Activated naive CD4-positive, alpha-beta T cell (primary cell): ENCODE data around the gene U2SURP.
"Not testable (repeated sequence)": the region's sequence is repeated elsewhere in the genome, so short reads cannot be mapped to it uniquely, and the experiment has no call there.

ENCODE experiments used
- DNase-seq, 4 experiments: peaks; one replicate each; lab custom pipeline; 2025; lab: John Stamatoyannopoulos, UW

The U2SURP gene

DNA sequence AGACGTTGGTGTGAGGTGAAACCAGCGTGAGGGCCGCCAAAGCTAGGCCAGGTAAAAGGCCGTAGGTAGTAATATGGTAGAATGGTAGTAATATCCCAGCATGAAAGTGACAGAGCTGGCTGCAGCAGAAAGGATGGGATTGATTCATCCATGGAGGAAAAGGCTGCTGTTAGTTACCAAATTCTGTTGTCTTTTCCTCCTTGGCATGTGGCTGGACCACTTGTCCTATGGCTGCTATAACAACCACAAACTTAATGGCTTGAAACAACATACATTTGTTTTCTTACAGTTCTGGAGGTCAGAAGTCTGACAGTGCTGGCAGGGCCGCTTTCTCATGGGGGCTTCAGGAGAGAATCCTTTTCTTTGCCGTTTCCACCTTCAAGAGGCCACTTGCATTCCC lies 70.4 kb downstream of the U2SURP start:
- no peak for DNase-seq

DNA sequence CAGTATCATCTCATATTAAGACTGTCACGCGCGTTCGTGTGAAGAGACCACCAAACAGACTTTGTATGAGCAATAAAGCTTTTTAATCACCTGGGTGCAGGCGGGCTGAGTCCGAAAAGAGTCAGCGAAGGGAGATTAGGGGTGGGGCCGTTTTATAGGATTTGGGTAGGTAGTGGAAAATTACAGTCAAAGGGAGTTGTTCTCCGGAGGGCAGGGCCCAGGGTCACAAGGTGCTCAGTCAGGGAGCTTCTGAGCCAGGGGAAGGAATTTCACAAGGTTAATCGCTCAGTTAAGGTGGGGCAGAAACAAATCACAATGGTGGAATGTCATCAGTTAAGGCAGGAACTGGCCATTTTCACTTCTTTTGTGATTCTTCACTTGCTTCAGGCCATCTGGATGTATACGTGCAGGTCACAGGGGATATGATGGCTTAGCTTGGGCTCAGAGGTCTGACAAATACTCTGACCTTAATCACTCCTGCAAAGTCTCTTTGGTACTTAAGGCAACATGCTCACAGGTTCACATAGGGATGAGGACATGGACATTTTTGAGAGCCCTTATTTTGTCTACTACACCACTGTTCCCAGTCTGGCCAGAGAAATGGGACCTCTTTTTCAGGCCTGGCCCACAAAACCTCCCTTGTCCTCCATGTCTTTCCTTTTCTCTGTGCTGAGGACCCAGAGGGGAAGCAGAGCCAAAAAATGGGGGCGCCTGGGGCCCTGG lies 71.1 kb downstream of the U2SURP start:
- DNase-seq: not testable (repeated sequence)

DNA sequence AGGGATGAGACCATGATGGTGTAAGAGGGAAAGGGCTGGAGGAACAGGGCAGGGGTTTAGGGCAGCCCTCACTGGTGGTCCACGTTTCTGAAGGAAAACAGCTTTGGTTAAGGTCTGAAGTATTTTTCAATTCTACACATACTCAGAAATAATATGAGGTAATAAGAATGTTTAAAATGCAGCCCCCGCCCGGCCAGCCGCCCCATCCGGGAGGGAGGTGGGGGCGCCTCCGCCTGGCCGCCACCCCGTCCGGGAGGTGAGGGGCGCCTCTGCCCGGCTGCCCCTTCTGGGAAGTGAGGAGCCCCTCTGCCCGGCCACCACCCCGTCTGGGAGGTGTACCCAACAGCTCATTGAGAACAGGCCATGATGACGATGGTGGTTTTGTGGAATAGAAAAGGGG lies 72.2 kb downstream of the U2SURP start:
- DNase-seq: not testable (repeated sequence)

DNA sequence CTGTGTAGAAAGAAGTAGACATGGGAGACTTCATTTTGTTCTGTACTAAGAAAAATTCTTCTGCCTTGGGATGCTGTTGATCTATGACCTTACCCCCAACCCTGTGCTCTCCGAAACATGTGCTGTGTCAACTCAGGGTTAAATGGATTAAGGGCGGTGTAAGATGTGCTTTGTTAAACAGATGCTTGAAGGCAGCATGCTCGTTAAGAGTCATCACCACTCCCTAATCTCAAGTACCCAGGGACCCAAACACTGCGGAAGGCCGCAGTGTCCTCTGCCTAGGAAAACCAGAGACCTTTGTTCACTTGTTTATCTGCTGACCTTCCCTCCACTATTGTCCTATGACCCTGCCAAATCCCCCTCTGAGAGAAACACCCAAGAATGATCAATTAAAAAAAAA lies 72.6 kb downstream of the U2SURP start:
- DNase-seq: not testable (repeated sequence)

DNA sequence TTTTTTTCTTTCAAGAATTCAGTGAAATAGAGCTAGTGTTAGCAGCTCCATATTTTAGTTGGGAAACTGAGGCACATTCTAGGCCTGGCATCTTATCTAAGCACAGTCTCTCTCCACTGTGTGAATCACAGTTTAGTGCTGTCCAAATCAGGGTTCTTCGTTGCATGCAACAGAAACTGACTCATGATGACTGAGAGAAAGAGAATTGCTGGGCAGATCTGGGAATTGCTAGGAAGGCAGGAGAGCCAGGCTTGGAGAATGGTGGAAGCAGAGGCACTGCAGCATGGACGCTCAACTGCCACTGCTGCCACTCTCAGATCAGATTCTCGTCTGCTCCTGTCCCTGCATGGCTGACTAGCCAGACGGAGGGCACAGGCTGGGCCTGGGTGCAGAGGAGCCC lies 77.5 kb downstream of the U2SURP start:
- DNase-seq: no peak

DNA sequence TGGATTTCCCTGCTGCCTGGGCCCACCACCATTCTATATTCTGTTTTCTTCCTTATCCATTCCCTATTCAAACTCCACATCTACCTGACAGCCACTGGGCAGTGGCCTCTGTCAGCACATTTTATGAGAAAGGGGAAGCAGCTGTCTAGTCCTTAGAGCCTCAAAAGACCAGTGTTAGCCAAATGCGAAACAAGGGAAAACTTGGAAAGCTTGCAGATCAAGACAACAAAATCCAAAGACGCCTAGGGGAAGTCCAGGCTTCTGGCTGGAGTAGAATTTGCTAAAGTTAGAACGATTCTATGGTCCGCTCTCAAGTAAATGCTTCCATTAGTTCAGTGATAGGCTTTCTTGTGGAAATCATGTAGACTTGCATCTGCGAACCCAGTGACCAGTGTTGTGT lies 78.8 kb downstream of the U2SURP start:
- DNase-seq: no peak

DNA sequence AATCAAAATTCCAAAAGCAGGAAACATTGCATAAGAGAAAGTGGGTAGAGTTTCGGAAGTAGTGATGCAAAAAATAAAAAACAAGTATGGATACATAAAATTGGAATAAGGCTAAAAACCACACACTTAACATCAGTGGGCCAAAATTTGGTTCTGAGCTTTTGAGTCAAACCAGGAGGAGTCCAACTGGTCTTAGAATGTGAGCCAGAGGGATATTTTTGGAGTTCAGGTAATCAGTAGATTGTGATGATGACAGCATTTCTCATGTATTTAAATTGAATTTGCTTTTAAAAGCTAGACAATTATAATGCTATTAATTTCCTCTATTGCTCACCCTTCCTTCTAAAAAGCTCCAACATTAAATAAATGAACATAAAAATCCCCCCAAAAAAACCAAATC lies 80.0 kb downstream of the U2SURP start:
- no peak for DNase-seq

DNA sequence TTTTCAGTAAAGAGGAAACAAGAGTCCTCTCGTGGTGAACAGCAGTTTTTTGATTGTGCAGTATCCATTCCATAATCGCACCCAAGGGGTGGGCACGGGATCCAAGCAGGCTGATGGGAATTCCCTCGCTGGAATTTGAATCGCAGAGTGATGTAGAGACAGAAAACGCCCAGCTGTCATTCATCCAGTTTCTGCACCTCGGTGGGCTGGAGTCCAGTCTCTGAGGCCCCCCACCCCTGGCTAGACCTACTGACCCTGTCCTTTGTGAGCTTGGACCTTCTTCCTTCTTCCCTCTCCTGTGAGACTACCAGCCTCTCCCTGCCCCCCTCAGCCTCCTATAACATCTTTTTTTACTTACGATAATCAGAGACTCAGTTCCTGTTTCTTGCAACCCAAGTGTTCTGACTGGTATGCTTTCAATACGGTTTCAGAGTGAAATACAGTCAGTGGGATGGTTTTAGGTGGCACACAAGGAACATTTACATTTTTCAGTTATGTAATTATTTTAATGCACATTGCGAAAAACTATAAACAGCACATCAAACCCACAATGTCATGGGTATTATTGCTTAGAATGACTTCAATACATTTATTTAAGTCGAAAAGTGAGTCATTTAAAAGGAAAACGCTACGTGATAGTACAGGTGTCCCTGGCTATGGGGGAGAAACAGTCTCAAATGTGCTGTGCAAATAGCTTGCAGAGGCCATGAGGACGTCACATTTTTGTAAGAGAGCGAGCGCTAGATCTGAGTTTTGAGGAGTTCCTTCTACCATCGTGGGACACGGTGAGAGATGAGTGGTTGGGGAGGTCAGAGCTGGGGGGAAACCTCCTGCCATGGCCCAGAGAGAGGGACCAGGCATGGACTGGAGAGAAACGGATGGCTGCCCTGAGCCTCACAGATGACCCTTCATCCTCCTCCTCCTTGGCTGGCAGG lies 80.7 kb downstream of the U2SURP start:
- no peak for DNase-seq

DNA sequence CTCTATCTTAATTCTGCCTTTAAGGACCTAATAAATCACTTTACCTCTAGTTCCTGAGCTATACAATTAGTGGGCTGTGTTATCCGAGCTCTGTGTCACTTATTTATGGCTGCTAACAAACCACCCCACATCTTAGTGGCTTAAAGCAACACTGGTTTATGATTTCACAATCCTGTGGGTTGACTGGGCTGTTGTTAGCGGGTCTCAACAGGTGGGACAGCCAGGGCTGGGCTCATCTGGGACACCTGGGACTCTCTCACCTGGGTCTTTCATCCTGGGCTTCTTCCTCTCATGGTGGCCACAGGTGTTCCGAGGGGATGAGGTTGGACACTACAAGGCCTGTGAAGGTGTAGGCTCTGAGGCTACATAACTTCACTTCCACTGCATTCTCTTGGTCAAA lies 82.4 kb downstream of the U2SURP start:
- DNase-seq: no peak

DNA sequence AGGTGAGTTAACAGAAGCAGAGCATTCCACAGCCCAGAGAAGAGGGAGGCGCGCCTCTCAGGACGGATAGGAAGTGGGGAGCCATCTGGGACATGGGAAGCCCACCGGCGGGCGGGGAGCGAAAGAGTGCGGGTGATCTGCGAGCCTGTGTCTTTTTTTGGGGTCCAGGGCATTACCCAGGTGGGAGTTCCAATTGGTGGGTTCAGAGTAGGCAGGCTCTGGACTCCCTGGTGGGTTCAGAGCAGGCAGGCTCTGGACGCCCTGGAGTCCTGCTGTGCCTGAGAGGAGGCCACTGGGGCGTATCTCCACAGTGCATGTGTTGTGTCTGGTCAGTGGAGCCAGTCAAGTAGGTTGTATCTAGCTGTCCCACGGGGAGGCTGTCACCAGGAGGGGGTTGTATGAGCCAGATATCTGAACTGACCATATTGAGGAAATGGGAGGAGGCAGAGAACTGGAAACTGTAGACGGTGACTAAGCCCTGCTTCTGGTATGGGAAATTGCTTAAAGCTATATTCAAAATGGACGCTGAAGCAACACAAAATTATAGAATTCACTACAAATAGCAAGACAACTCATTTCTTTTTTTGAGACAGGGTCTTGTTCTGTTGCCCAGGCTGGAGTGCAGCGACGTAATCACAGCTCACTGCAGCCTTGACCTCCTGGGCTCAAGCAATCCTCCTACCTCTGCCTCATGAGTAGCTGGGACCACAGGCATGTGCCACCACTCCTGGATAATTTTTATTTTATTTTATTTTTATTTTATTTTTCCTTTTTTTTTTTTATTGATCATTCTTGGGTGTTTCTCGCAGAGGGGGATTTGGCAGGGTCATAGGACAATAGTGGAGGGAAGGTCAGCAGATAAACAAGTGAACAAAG lies 83.7 kb downstream of the U2SURP start:
- DNase-seq: no peak

DNA sequence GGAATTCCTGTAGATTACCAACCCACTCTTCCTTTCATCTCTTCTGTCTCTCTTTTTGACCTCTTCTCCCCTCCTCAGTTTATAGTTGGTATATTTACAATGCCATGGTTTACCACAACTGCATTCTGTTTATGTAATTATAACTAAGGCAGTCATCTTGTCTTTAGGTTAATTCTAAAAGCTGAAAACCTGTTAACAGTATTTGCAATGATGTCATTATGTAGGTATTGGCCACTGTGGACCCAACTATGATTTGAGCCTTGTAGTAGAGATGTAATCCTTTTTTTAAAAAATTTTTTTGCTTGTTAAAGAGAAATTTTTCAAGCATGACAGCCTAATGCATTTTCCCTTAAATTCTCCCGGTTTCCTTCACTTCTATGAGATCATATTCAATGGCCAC lies 87.5 kb downstream of the U2SURP start:
- DNase-seq: no peak

DNA sequence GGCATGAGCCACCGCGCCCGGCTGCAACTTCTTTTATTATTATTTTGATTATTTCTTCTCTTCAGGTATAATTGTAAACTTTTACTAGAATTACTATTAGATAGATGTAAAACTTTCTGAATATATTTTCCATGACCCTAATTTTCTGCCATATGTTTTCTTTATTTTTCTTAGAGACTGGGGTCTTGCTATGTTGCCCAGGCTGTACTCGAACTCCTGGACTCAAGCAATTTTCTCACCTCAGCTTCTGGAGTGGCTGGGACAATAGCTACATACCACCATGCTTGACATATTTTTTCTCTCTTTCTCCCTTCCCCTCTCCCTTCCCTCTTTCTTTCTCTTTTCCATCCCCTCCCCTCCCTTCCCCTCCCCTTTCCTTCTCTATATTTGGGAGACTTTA lies 88.6 kb downstream of the U2SURP start:
- DNase-seq: no peak

DNA sequence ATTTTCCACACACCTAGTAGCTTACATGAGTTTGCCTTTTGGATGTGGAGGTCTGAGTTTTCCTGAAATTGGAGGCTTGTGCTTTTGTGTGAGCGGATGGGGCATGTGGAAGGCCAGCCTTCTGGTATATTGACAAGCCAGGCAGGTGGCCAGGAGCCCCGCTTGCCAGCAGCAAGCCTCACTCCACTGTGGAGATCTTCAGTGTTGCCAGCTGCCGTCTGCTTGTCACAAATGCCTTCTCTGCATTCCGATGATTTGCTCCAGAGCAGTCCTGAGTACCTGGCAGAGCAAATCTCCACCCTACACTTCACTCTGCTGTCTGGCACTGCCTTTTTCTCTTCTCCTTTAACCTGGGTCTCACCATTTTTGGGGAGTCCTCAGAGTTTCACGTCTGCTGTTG lies 89.1 kb downstream of the U2SURP start:
- no peak for DNase-seq

DNA sequence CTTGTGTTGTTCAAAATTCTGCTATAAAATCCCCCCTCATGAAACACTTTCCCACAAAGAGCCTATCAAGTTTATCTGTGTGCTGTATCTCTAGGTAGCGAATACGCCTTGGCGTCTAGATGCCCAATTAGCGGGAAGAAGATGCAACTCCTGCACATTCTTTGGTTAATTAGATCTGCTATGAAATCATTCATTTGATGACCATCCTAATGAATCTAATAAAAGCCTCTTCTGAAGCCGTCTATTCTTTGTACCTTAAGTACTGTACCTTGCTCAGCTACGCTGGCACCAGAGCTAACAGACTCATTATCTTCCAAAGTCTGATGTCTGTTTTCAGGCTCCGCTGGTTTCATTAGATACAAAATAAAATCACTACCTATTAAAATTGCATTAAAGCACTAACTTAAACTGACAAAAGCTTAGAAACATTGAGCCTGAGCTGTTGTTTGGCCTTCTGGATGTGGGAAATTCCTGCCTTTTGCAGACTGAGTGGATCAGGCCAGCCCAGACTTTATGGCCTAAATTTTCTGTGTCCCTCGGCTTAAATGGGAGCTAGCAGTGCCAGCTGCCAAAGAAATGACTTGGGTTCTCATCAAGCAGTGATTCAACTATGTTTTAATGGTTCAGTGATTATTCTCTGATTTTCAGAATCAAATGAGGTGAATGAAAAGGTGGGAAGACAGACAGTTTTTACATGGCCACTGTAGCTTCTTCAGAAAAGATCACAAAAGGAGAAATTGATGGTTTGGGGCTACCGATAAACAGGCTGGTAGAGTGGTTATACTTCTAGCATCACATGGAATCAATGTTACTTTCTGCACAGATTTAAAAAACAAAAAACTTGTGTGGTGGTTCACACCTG lies 89.8 kb downstream of the U2SURP start:
- DNase-seq: no peak

DNA sequence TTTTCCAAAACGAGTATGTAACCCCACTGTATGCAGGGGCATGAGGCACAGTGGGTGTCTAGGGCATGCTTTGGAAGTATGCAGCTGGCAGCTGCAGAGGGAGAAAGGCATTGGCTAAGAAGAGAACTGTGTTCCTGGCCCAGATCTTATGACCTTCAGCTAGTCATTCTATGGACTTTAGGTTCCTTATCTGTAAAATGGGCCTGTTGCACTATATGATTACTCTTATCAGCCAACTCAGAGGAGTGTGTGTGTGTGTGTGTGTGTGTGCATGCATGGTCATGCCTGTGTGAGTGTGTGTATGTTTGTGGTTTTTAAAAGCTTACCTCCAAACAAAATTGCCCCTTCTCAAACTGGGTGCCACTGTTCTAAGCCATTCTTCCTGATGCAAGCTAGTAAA lies 90.8 kb downstream of the U2SURP start:
- no peak for DNase-seq

DNA sequence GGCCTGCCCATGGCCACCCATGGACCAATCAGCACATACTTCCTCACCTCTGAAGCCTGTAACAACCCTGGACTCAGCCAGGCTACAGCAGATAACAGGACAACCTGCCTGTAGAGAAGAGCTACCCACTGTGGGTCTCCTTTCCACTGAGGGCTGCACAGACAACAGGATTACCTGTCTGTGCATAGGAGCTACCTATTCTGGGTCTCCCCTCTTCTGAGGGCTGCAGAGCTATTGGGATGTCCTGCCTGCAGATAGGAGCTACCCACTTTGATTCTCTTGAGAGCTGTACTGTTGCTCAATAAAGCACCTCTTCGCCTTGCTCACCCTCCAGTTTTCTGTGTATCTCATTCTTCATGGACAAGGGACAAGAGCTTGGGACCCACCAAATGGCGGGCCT lies 94.4 kb downstream of the U2SURP start:
- DNase-seq: no peak

DNA sequence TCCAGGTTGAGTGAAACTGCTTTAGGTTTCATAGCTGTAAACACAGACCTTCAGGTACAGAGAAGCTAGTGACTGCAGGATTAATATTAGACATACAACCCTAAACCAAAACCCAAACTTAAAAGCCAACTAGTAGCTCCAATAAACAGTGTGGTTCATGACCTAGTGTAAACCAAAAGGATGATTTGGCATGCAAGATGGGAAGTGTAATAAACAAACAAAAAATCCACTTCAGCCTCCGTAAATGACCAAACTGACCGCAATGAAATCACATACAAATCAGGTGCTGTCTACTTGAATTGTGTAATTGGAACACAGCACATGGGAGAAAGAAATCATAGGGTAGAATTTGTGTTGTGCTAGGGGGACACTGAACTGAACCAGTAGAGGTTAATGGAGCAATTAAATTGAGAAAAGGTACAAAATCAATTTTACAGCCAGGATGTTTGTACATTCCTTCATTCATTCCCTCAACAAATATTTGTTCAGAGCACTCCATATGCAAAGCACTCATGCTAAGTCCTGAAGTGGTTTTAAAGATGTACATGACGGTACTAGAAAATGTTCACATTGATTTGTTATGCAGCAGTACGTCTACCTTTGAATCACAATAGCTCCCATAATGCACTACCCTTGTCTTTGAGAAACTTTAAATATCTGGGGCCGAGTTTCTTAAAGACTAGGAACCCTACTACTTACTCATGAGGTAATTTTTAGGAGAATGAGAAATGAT lies 96.8 kb downstream of the U2SURP start:
- no peak for DNase-seq

DNA sequence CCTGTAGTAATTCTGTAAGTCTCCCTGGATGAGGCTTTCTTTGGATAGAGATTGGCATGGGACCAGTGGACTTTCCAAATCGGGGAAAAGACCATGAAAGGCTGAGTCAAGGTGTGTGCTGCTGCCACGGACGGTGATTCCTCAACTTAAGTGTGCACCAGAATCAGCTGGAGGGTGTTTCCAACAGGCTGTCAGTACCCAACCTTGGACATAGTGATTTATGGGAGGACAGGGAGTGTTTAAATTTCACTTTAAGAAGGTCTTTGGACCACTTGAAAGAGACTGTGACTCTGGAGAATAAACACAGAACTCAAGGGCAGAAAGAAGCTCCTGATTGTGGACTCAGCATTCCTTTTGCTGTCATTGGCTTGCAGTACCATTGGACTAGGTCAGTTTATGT lies 97.8 kb downstream of the U2SURP start:
- DNase-seq: no peak

DNA sequence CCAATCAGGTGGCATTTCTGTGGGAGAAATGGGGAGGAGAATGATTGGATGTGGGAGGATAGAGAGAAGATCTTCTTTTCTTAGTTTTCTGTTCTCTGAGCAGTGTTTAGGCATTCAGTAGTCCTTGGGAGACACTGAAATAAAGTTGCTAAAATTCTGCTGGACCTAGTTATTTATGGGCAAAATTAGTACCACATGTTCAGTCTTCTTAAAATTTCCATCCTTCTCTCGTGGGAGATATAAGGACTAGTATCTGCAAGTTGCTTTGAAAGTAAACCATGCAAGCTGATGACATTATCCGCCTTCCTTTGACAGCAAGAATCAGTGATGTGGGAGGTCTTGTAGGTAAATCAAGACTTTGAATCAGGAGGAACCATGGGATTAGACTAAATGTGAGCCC lies 98.3 kb downstream of the U2SURP start:
- no peak for DNase-seq

DNA sequence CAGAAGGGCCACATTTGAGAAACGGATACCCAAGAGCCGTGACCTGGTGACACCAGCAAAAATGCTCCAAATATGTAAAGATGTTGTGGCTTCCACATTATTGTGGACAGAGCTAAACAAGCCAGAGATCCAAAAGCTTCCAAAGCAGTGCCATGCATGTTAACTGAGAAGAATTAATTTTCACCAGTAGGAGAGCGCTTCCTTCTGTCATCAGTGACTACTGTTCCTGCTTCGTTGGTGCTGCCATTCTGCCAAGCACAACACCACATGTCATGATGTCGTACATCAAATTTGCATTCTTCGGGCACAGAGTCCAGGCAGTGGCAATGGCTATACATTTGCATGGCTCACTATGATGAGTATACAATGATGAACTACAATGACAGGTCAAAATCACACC lies 99.1 kb downstream of the U2SURP start:
- no peak for DNase-seq
